ENCODE results near the gene SLC4A11.
"Not testable (repeated sequence)": the region's sequence is repeated elsewhere in the genome, so short reads cannot be mapped to it uniquely, and the experiment has no call there.

Gene SLC4A11

DNA sequence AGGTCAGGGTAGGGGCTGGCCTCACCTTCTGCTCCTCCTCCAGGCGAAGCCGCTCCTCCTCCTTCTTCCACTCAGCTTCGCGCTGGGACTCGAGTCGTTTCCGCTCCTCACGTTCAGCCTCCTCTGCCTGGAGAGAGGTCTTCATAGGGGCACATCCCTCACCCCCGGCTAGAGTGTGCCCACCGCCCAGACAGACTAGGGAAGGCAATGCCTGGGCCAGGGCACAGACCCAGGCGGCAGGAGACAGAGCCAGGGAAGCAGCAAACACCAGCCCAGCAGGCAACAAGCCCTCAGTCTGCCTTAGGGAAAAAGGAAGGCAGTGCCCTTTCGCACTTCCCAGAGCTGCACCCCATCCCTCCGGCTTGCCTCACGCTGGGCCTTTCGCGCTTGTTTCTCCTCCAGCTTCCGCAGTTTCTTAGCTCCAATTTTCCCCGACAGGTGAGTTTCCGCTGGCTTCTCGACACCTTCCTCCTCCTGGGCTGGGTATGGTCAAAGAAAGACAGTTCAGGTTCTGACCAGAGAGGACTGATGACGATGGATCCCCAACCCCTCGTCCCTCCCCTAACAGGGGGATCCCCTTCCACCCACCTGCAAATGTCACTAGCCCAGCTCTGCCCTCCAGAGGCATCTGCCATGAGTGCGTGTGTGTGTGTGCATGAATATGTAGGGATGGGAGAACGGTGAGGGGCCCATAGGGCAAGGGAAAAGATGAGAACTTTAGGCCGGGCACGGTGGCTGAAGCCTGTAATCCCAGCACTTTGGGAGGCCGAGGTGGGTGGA, 38.8 kb downstream of the SLC4A11 start:
- DNase-seq: no peak

DNA sequence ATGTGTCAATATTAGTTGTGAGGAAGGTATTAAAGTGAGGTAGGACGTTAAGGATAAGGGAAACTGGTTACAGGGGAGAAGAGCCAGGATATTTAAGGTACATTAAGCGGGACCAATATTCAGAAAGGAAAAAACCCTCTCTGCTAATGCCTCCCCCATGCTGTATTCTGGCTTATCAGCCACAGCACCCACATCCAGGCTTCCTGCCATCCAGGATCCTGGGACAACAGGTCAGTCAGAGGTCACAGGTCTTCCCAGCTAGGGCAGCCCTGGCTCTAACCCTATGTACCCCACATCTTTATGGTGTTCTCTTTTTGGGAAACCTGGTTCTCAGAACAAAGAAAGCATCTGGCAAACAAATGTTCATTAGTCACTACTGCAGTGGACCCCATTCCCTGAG, 39.8 kb downstream of the SLC4A11 start:
- no peak for DNase-seq

GRCh38 chr20:3195590-3196237, 43.3 kb downstream of the SLC4A11 start:
- no peak for DNase-seq

- no peak for DNase-seq
Measured at GRCh38 chr20:3194617-3195280, 44.2 kb downstream of the SLC4A11 start.

- DNase-seq: no peak
Measured at GRCh38 chr20:3193806-3194616, 45.0 kb downstream of the SLC4A11 start.

DNA sequence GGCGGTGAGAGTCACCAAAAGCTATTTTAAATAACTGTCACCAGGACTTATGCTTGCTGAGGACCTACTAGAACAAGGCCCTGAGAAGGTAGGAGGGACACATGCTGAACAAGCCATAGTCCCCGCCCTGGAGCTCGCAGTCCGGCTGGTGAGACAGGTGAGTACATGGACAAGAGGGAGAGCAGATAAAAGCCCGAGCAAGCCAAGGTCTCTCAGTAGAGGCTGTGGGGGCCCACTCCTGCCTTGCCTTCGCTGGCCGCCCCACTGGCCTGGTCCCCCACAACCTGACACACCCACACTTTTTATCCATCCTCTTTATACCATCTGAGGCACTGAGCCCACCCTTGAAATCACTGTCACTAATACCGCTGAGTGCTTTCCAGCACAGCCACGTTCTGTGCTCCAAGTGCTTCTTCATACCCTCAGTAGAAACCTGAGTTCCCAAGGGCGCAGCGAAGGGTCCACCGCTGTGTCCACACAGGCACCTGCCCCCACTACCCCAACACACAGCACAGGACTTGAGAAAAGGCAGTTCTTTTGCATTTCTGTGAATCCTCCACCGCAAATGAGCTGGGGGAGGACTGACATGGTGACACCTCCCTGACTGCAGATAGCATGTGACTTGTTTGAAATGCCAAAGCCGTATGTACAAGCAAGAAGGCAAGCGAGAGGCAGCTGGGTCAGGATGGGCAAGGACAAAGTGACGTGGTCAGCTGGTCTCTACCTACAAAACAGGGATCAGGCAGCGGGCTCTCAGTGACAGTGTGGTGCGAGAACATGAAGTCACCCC, 46.6 kb downstream of the SLC4A11 start:
- DNase-seq: no peak

GRCh38 chr20:3190681-3191111, 48.3 kb downstream of the SLC4A11 start:
- DNase-seq: no peak

GRCh38 chr20:3189561-3190131, 49.3 kb downstream of the SLC4A11 start:
- DNase-seq: no peak

GRCh38 chr20:3188823-3189413, 50.1 kb downstream of the SLC4A11 start:
- DNase-seq: no peak

DNA sequence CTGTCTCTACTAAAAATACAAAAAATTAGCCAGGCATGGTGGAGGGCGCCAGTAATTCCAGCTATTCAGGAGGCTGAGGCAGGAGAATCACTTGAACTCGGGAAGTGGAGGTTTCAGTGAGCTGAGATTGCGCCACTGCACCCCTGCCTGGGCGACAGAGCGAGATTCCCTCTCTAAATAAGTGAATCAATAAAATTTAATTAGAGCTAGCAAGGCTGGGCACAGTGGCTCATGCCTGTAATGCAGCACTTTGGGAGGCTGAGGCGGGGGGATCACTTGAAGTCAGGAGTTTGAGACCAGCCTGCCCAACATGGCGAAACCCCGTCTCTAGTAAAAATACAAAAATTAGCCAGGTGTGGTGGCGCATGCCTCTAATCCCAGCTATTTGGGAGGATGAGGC, 51.1 kb downstream of the SLC4A11 start:
- not testable (repeated sequence) for DNase-seq

- no peak for DNase-seq
Measured at GRCh38 chr20:3183896-3184612, 54.9 kb downstream of the SLC4A11 start.

- not testable (repeated sequence) for DNase-seq
Measured at GRCh38 chr20:3182429-3182828, 56.6 kb downstream of the SLC4A11 start.

- DNase-seq: no peak
Measured at GRCh38 chr20:3181270-3181669, 57.7 kb downstream of the SLC4A11 start.

DNA sequence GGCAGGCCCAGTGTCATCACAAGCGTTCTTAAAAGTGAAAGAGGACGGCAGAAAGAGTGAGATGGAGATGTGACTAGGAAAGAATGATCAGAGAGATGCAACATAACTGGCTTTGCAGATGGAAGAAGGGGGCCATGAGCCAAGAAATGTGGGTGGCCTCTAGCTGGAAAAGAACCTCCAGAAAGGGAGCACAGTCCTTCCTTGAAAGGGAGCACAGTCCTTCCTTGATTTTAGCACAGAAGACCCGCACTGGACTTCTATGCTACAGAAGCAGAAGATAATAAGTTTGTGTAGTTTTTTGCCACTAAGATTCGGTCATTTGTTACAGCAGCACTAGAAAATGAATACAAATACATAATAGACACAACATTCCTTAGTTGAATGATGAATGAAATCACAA, 58.7 kb downstream of the SLC4A11 start:
- DNase-seq: no peak

GRCh38 chr20:3177746-3178485, 61.1 kb downstream of the SLC4A11 start:
- DNase-seq: no peak
